RWPE2 (cell line): ENCODE measurements around the gene ADGRG2.
"Not testable (repeated sequence)": the region's sequence is repeated elsewhere in the genome, so short reads cannot be mapped to it uniquely, and the experiment has no call there.

ENCODE experiments used
- ATAC-seq: fragments of 200-7000 bp; cut with Tn5 transposase; 3 replicates; pipeline ENCODE4 v1.9.1; 2021; ENCODE audit warnings: low read depth
- DNase-seq: peaks from one replicate; pipeline ENCODE4 v3.0.0-alpha.2; 2020; ENCODE audit warnings: low spot score
- H3K27ac ChIP-seq: fragments of 450-650 bp; 2 replicates; pipeline ENCODE4 v1.5.1; 2017; ENCODE audit warnings: mild to moderate bottlenecking; ENCODE audit not compliant: poor library complexity, severe bottlenecking
- H3K27me3 ChIP-seq: fragments of 250-450 bp; sonication (Bioruptor Pico); 2 replicates; pipeline ENCODE4 v1.5.1; 2021; ENCODE audit warnings: mild to moderate bottlenecking, moderate library complexity; ENCODE audit not compliant: insufficient read depth, poor library complexity, severe bottlenecking
- H3K36me3 ChIP-seq: fragments of 250-450 bp; sonication (Bioruptor Pico); 2 replicates; pipeline ENCODE4 v1.5.1; 2020; ENCODE audit warnings: low read depth, mild to moderate bottlenecking, moderate library complexity
- H3K4me1 ChIP-seq: fragments of 250-450 bp; sonication (Bioruptor Pico); 2 replicates; pipeline ENCODE4 v1.5.1; 2021; ENCODE audit warnings: mild to moderate bottlenecking, moderate library complexity; ENCODE audit not compliant: insufficient read depth, poor library complexity, severe bottlenecking
- H3K4me3 ChIP-seq: fragments of 250-450 bp; sonication (Bioruptor Pico); 2 replicates; pipeline ENCODE4 v1.5.1; 2021; ENCODE audit warnings: mild to moderate bottlenecking, moderate library complexity; ENCODE audit not compliant: severe bottlenecking
- H3K9me3 ChIP-seq: fragments of 250-450 bp; sonication (Bioruptor Pico); 2 replicates; pipeline ENCODE4 v1.5.1; 2021; ENCODE audit warnings: mild to moderate bottlenecking, moderate library complexity; ENCODE audit not compliant: severe bottlenecking
- CTCF ChIP-seq: fragments of 450-650 bp; IDR thresholded peaks from one replicate; pipeline ENCODE4 v1.5.1; 2017; ENCODE audit warnings: mild to moderate bottlenecking, moderate library complexity; ENCODE audit not compliant: poor library complexity, severe bottlenecking

ADGRG2 gene

GRCh38 chrX:19072372-19072771 is 49.9 kb downstream of the ADGRG2 start:
- no peaks in the 10 kb centered on the region for H3K36me3 ChIP-seq
- DNase-seq (no peak), ATAC-seq (peak; percentile 52; the same call in 2 of the 3 replicates)
- H3K4me1 ChIP-seq: no peaks in the 10 kb centered on the region
- no peaks in the 10 kb centered on the region for H3K9me3 ChIP-seq
- TF ChIP-seq CTCF: no peak
- no peak overlapping the region for H3K4me3 ChIP-seq
- H3K27me3 ChIP-seq: no peaks in the 10 kb centered on the region
- H3K27ac ChIP-seq: no peak overlapping the region

- Histone ChIP-seq H3K4me1 (no peaks in the 10 kb centered on the region), H3K27me3 (no peaks in the 10 kb centered on the region), H3K36me3 (no peaks in the 10 kb centered on the region), H3K9me3 (no peaks in the 10 kb centered on the region), H3K4me3 (no peak overlapping the region), H3K27ac (no peak overlapping the region)
- no peak for TF ChIP-seq CTCF
- ATAC-seq (no peak), DNase-seq (no peak)
Measured at GRCh38 chrX:19070555-19070994, 51.7 kb downstream of the ADGRG2 start.

GRCh38 chrX:19066987-19067386 is 55.3 kb downstream of the ADGRG2 start:
- not testable (repeated sequence) for H3K4me3 ChIP-seq, ATAC-seq, DNase-seq, H3K36me3 ChIP-seq, H3K27ac ChIP-seq, H3K27me3 ChIP-seq, H3K9me3 ChIP-seq
- H3K4me1 ChIP-seq: peaks cover 10% of the 10 kb centered on the region

GRCh38 chrX:19065535-19065934 is 56.7 kb downstream of the ADGRG2 start:
- ATAC-seq: no peak
- H3K27me3 ChIP-seq: no peaks in the 10 kb centered on the region
- no peaks in the 10 kb centered on the region for H3K36me3 ChIP-seq
- peaks cover 10% of the 10 kb centered on the region for H3K4me1 ChIP-seq
- H3K4me3 ChIP-seq: no peak overlapping the region
- DNase-seq: no peak
- H3K9me3 ChIP-seq: no peaks in the 10 kb centered on the region
- H3K27ac ChIP-seq: no peak overlapping the region
- TF ChIP-seq CTCF: no peak

GRCh38 chrX:19064175-19064574 is 58.1 kb downstream of the ADGRG2 start:
- Histone ChIP-seq H3K4me3 (no peak overlapping the region), H3K9me3 (no peaks in the 10 kb centered on the region), H3K4me1 (peaks cover 10% of the 10 kb centered on the region), H3K36me3 (no peaks in the 10 kb centered on the region), H3K27me3 (no peaks in the 10 kb centered on the region), H3K27ac (no peak overlapping the region)
- DNase-seq: no peak
- no peak for TF ChIP-seq CTCF
- ATAC-seq: peak; percentile 96
